GM23338 (cell line): ENCODE results near the gene ADAMTS14. TPM values are rescaled to one million over a fixed set of nuclear protein-coding genes. Genes with fewer than 3 reads are reported as not detected.

Source experiments
- ATAC-seq: fragments of 200-7000 bp; cut with Tn5 transposase; 3 replicates; pipeline ENCODE4 v1.9.1; 2020
- DNase-seq: peaks from one replicate; pipeline ENCODE4 v3.0.0-alpha.2; 2015; ENCODE audit warnings: low spot score
- H2AFZ ChIP-seq: fragments of 200-600 bp; sonication (generic); 2 replicates; pipeline ENCODE4 v1.8.0; 2016; ENCODE audit warnings: antibody characterized with exemption, mild to moderate bottlenecking, moderate library complexity
- H3F3A ChIP-seq: fragments of 200-600 bp; sonication (generic); replicated peaks from 2 replicates; pipeline ENCODE4 v1.8.0; 2017; ENCODE audit warnings: antibody characterized with exemption, mixed run types, low read depth
- H3K27ac ChIP-seq: fragments of 200-600 bp; sonication (generic); 2 replicates; pipeline ENCODE4 v1.6.1; 2016; ENCODE audit warnings: low read depth
- H3K27me3 ChIP-seq: fragments of 200-600 bp; sonication (generic); 2 replicates; pipeline ENCODE4 v1.8.0; 2016; ENCODE audit warnings: mild to moderate bottlenecking, mixed run types, moderate library complexity; ENCODE audit not compliant: insufficient read depth
- H3K36me3 ChIP-seq: fragments of 200-600 bp; sonication (generic); 2 replicates; pipeline ENCODE4 v1.8.0; 2016; ENCODE audit warnings: mild to moderate bottlenecking; ENCODE audit not compliant: insufficient read depth
- H3K4me1 ChIP-seq: fragments of 200-600 bp; sonication (generic); 2 replicates; pipeline ENCODE4 v1.8.0; 2016; ENCODE audit warnings: mild to moderate bottlenecking, moderate library complexity; ENCODE audit not compliant: insufficient read depth
- H3K4me2 ChIP-seq: fragments of 200-600 bp; sonication (generic); 2 replicates; pipeline ENCODE4 v1.7.1; 2017; ENCODE audit warnings: mixed run types
- H3K4me3 ChIP-seq: fragments of 200-600 bp; sonication (generic); 2 replicates; pipeline ENCODE4 v1.6.1; 2016; ENCODE audit warnings: mixed run types
- H3K79me2 ChIP-seq: fragments of 200-600 bp; sonication (generic); replicated peaks from 2 replicates; pipeline ENCODE4 v1.8.0; 2017; ENCODE audit warnings: mild to moderate bottlenecking; ENCODE audit not compliant: insufficient read depth
- H3K9me2 ChIP-seq: fragments of 200-600 bp; sonication (generic); 2 replicates; pipeline ENCODE4 v1.8.0; 2017; ENCODE audit not compliant: insufficient read depth
- H4K20me1 ChIP-seq: fragments of 200-600 bp; sonication (generic); replicated peaks from 2 replicates; pipeline ENCODE4 v1.8.0; 2017; ENCODE audit warnings: mild to moderate bottlenecking; ENCODE audit not compliant: insufficient read depth
- H3K27ac Mint-ChIP-seq: 2 replicates; pipeline ENCODE4 v1.8.0; 2020; ENCODE audit warnings: inconsistent platforms, mild to moderate bottlenecking, moderate library complexity, mixed read lengths
- H3K27me3 Mint-ChIP-seq: 3 replicates; pipeline ENCODE4 v1.8.0; 2022; ENCODE audit warnings: low read depth, mild to moderate bottlenecking, moderate library complexity, mixed read lengths, inconsistent platforms; ENCODE audit not compliant: insufficient read depth, poor library complexity
- H3K36me3 Mint-ChIP-seq: 3 replicates; pipeline ENCODE4 v1.8.0; 2021; ENCODE audit warnings: low read depth, mild to moderate bottlenecking, inconsistent platforms, moderate library complexity, mixed read lengths
- H3K4me1 Mint-ChIP-seq: 3 replicates; pipeline ENCODE4 v1.8.0; 2020; ENCODE audit warnings: mild to moderate bottlenecking, inconsistent platforms, mixed read lengths
- H3K4me3 Mint-ChIP-seq: 3 replicates; pipeline ENCODE4 v1.8.0; 2021; ENCODE audit warnings: moderate library complexity, mild to moderate bottlenecking, inconsistent platforms, mixed read lengths
- H3K9me3 Mint-ChIP-seq: 3 replicates; pipeline ENCODE4 v1.8.0; 2020; ENCODE audit warnings: moderate library complexity, mild to moderate bottlenecking, inconsistent platforms, mixed read lengths
- CREB1 ChIP-seq: fragments of 250-450 bp; sonication (Bioruptor Pico); IDR thresholded peaks from 2 replicates; pipeline ENCODE4 v1.5.0; 2020; ENCODE audit warnings: low read depth, mild to moderate bottlenecking, moderate library complexity
- EZH2 ChIP-seq: fragments of 200-600 bp; sonication (generic); IDR thresholded peaks from one replicate; pipeline ENCODE4 v1.8.0; 2017; ENCODE audit warnings: antibody characterized with exemption, mild to moderate bottlenecking, low read depth; ENCODE audit not compliant: unreplicated experiment
- EZH2phosphoT487 ChIP-seq: fragments of 200-600 bp; sonication (generic); IDR thresholded peaks from one replicate; pipeline ENCODE4 v1.8.1; 2018; ENCODE audit warnings: antibody characterized with exemption; ENCODE audit not compliant: unreplicated experiment
- JUNB ChIP-seq: IDR thresholded peaks from one replicate; pipeline ENCODE4 v1.6.1; 2016; ENCODE audit warnings: antibody characterized with exemption; ENCODE audit not compliant: unreplicated experiment
- NANOG ChIP-seq: IDR thresholded peaks from 2 replicates; pipeline ENCODE4 v1.6.1; 2016; ENCODE audit warnings: antibody characterized with exemption, borderline replicate concordance
- POLR2AphosphoS5 ChIP-seq: IDR thresholded peaks from 2 replicates; pipeline ENCODE4 v1.6.1; 2016; ENCODE audit warnings: antibody characterized with exemption, low read depth
- STAT1 ChIP-seq: IDR thresholded peaks from one replicate; pipeline ENCODE4 v1.6.1; 2016; ENCODE audit warnings: antibody characterized with exemption; ENCODE audit not compliant: unreplicated experiment
- ZNF114 ChIP-seq: fragments of 250-450 bp; sonication (Bioruptor Pico); IDR thresholded peaks from 2 replicates; pipeline ENCODE4 v1.5.0; 2020; ENCODE audit warnings: mild to moderate bottlenecking, moderate library complexity
- polyA plus RNA-seq: library from polyadenylated mRNA; unstranded; fragments of >200 nt; fragmentation: Nextera tagmentation; extraction: Ambion mirVana; gene quantifications from 2 replicates; pipeline ENCODE4 v1.2.1, GENCODE V29; 2016
- total RNA-seq: library from RNA; depleted of rRNA; stranded (reverse); fragments of >200 nt; shearing (Covaris generic); gene quantifications from 2 replicates; pipeline ENCODE4 v1.2.3, GENCODE V29; 2014
- TF ChIP-seq, protein P1 (sequence below), 2 experiments: fragments of 200-600 bp in 1 of 2; sonication (generic) in 1 of 2; conservative IDR thresholded peaks; 2 replicates each; pipeline versions ENCODE4 v1.5.1 to v1.6.1; 2016 to 2017; ENCODE audit warnings: antibody characterized with exemption in 2 of 2, low read depth in 2 of 2, mild to moderate bottlenecking in 2 of 2, moderate library complexity in 1 of 2
- TF ChIP-seq, protein P2 (sequence below): IDR thresholded peaks from one replicate; pipeline ENCODE4 v1.6.1; 2018; ENCODE audit warnings: antibody characterized with exemption; ENCODE audit not compliant: unreplicated experiment

Gene ADAMTS14
- total and polyA plus RNA-seq, 2 experiments from 2014 or later = 1.9 to 2.1 TPM

DNA sequence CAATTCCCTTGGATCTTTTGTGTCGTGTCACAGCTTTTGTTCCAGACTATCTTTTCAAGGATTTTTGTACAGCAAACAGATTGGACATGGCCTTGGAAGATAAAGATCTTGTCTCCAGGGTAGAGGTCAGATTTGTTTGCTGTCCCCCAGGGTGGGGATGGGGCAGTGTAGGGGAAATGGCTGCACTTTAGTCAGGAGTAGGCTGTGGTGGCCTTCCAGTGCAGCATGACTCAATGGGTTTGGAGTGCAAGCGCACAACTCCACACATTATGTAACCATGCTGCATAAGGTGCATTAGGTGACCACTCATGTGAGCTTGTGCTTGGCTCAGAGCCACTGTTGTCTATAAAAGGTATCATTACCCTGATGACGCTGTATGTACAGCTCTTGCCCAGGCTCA is 23.9 kb upstream of the ADAMTS14 start:
- Histone ChIP-seq H3K4me3 (no peak overlapping the region), H3F3A (no peaks in the 10 kb centered on the region), H3K36me3 (0 out of 2 replicates have a peak, but pooled peaks cover 3% of the 10 kb centered on the region), H4K20me1 (no peaks in the 10 kb centered on the region), H3K4me2 (no peak overlapping the region), H2AFZ (no peak overlapping the region), H3K9me2 (no peaks in the 10 kb centered on the region), H3K79me2 (no peaks in the 10 kb centered on the region), H3K4me1 (no peaks in the 10 kb centered on the region), H3K27ac (no peak overlapping the region), H3K27me3 (no peaks in the 10 kb centered on the region)
- peaks cover 38% of the 10 kb centered on the region for H3K36me3 Mint-ChIP-seq
- TF ChIP-seq EZH2 (no peak), JUNB (no peak), CREB1 (CRISPR knock-in tag) (no peak), STAT1 (no peak), EZH2phosphoT487 (no peak), ZNF114 (CRISPR knock-in tag) (no peak), POLR2AphosphoS5 (no peak), NANOG (no peak)
- TF ChIP-seq, protein P1, sequence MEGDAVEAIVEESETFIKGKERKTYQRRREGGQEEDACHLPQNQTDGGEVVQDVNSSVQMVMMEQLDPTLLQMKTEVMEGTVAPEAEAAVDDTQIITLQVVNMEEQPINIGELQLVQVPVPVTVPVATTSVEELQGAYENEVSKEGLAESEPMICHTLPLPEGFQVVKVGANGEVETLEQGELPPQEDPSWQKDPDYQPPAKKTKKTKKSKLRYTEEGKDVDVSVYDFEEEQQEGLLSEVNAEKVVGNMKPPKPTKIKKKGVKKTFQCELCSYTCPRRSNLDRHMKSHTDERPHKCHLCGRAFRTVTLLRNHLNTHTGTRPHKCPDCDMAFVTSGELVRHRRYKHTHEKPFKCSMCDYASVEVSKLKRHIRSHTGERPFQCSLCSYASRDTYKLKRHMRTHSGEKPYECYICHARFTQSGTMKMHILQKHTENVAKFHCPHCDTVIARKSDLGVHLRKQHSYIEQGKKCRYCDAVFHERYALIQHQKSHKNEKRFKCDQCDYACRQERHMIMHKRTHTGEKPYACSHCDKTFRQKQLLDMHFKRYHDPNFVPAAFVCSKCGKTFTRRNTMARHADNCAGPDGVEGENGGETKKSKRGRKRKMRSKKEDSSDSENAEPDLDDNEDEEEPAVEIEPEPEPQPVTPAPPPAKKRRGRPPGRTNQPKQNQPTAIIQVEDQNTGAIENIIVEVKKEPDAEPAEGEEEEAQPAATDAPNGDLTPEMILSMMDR (conservative IDR thresholded peaks at IDR 0.05; ENCODE audit: low read depth in 2 of 2) = no peak
- TF ChIP-seq, protein P2, sequence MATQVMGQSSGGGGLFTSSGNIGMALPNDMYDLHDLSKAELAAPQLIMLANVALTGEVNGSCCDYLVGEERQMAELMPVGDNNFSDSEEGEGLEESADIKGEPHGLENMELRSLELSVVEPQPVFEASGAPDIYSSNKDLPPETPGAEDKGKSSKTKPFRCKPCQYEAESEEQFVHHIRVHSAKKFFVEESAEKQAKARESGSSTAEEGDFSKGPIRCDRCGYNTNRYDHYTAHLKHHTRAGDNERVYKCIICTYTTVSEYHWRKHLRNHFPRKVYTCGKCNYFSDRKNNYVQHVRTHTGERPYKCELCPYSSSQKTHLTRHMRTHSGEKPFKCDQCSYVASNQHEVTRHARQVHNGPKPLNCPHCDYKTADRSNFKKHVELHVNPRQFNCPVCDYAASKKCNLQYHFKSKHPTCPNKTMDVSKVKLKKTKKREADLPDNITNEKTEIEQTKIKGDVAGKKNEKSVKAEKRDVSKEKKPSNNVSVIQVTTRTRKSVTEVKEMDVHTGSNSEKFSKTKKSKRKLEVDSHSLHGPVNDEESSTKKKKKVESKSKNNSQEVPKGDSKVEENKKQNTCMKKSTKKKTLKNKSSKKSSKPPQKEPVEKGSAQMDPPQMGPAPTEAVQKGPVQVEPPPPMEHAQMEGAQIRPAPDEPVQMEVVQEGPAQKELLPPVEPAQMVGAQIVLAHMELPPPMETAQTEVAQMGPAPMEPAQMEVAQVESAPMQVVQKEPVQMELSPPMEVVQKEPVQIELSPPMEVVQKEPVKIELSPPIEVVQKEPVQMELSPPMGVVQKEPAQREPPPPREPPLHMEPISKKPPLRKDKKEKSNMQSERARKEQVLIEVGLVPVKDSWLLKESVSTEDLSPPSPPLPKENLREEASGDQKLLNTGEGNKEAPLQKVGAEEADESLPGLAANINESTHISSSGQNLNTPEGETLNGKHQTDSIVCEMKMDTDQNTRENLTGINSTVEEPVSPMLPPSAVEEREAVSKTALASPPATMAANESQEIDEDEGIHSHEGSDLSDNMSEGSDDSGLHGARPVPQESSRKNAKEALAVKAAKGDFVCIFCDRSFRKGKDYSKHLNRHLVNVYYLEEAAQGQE = no peak
- no peaks in the 10 kb centered on the region; the same call in 2 of the 3 replicates for H3K4me1 Mint-ChIP-seq
- H3K9me3 Mint-ChIP-seq = peaks cover 64% of the 10 kb centered on the region
- H3K4me3 Mint-ChIP-seq = no peak overlapping the region
- no peak overlapping the region for H3K27ac Mint-ChIP-seq
- ATAC-seq = no peak
- peak; percentile 57 for DNase-seq
- H3K27me3 Mint-ChIP-seq = peaks cover 3% of the 10 kb centered on the region

DNA sequence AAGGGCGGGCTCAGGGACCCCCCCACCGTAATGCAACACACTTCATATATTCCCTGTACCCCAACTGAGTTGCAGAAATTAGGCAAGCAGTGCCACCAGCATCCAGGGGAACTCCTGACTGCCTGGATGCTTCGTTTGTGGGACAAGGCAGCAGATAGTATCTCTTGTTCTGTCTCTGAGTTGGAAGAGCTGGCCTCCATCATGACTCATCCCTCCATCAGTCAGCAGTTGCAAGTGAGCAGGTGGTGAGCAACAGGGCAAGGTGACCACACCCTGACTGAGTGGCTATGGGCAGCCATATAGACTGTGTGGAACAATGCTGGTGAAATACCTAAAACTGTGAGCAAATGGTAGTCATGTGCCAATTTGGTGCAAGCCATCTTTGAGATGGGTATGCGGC is 22.8 kb upstream of the ADAMTS14 start:
- Histone ChIP-seq H2AFZ (no peak overlapping the region), H3K4me3 (no peak overlapping the region), H3K4me2 (no peak overlapping the region), H3K9me2 (no peaks in the 10 kb centered on the region), H3K4me1 (no peaks in the 10 kb centered on the region), H3K27ac (no peak overlapping the region), H3K79me2 (no peaks in the 10 kb centered on the region), H3F3A (no peaks in the 10 kb centered on the region), H3K27me3 (no peaks in the 10 kb centered on the region), H3K36me3 (0 out of 2 replicates have a peak, but pooled peaks cover 3% of the 10 kb centered on the region), H4K20me1 (no peaks in the 10 kb centered on the region)
- H3K9me3 Mint-ChIP-seq = peaks cover 64% of the 10 kb centered on the region
- H3K4me3 Mint-ChIP-seq = no peak overlapping the region
- peaks cover 38% of the 10 kb centered on the region for H3K36me3 Mint-ChIP-seq
- no peak for ATAC-seq
- TF ChIP-seq STAT1 (no peak), JUNB (no peak), ZNF114 (CRISPR knock-in tag) (no peak), EZH2 (no peak)
- TF ChIP-seq, protein P2 = no peak
- TF ChIP-seq, protein P1 (conservative IDR thresholded peaks at IDR 0.05; ENCODE audit: low read depth in 2 of 2) = no peak
- no peak for DNase-seq
- H3K27ac Mint-ChIP-seq = no peak overlapping the region
- H3K4me1 Mint-ChIP-seq = no peaks in the 10 kb centered on the region; the same call in 2 of the 3 replicates
- peaks cover 3% of the 10 kb centered on the region for H3K27me3 Mint-ChIP-seq
